Nephron progenitor cell (in vitro differentiated cells): ENCODE results near the gene NAALADL2.
"Not testable (repeated sequence)": the region's sequence is repeated elsewhere in the genome, so short reads cannot be mapped to it uniquely, and the experiment has no call there.

ENCODE experiments used
- DNase-seq: peaks from one replicate; pipeline ENCODE4 v3.0.0; 2021
- H3K27ac Mint-ChIP-seq: 2 replicates; pipeline ENCODE4 v1.8.0; 2021; ENCODE audit warnings: mild to moderate bottlenecking, moderate library complexity, mixed read lengths
- H3K27me3 Mint-ChIP-seq: 2 replicates; pipeline ENCODE4 v1.8.0; 2021; ENCODE audit warnings: mild to moderate bottlenecking, low read depth, mixed read lengths; ENCODE audit not compliant: poor library complexity
- H3K36me3 Mint-ChIP-seq: 2 replicates; pipeline ENCODE4 v1.8.0; 2021; ENCODE audit warnings: low read depth, mixed read lengths
- H3K4me1 Mint-ChIP-seq: 2 replicates; pipeline ENCODE4 v1.8.0; 2021; ENCODE audit warnings: mixed read lengths
- H3K4me3 Mint-ChIP-seq: 2 replicates; pipeline ENCODE4 v1.8.0; 2021; ENCODE audit warnings: mild to moderate bottlenecking, moderate library complexity, mixed read lengths
- H3K9me3 Mint-ChIP-seq: 2 replicates; pipeline ENCODE4 v1.8.0; 2021; ENCODE audit warnings: mild to moderate bottlenecking, moderate library complexity, mixed read lengths
- CTCF ChIP-seq: fragments of 200-600 bp; sonication (generic); IDR thresholded peaks from 2 replicates; pipeline ENCODE4 v1.5.0; 2021; ENCODE audit warnings: antibody characterized with exemption

Gene NAALADL2

GRCh38 chr3:175068587-175068986 lies 209.5 kb downstream of the NAALADL2 start:
- H3K27me3 Mint-ChIP-seq = peaks cover 2% of the 10 kb centered on the region
- no peak overlapping the region for H3K4me3 Mint-ChIP-seq
- peaks cover 25% of the 10 kb centered on the region for H3K4me1 Mint-ChIP-seq
- H3K27ac Mint-ChIP-seq = no peak overlapping the region
- peaks cover 6% of the 10 kb centered on the region for H3K9me3 Mint-ChIP-seq
- no peaks in the 10 kb centered on the region for H3K36me3 Mint-ChIP-seq
- TF ChIP-seq CTCF = no peak
- no peak for DNase-seq

- no peak overlapping the region for H3K27ac Mint-ChIP-seq
These were observed 211.8 kb downstream of the NAALADL2 start for GRCh38 chr3:175070946-175071345.

GRCh38 chr3:175073219-175073905 lies 214.2 kb downstream of the NAALADL2 start:
- H3K4me3 Mint-ChIP-seq = no peak overlapping the region
- peak overlapping the region; percentile 38 for H3K27ac Mint-ChIP-seq
- H3K9me3 Mint-ChIP-seq = peaks cover 3% of the 10 kb centered on the region
- no peaks in the 10 kb centered on the region for H3K36me3 Mint-ChIP-seq
- no peak for DNase-seq
- no peaks in the 10 kb centered on the region for H3K27me3 Mint-ChIP-seq
- H3K4me1 Mint-ChIP-seq = peaks cover 8% of the 10 kb centered on the region
- TF ChIP-seq CTCF = no peak

More at GRCh38 chr3:175070946-175071345, 211.8 kb downstream of the NAALADL2 start:
- peaks cover 8% of the 10 kb centered on the region for H3K4me1 Mint-ChIP-seq
- H3K9me3 Mint-ChIP-seq = peaks cover 6% of the 10 kb centered on the region
- TF ChIP-seq CTCF = no peak
- H3K4me3 Mint-ChIP-seq = no peak overlapping the region
- H3K27me3 Mint-ChIP-seq = no peaks in the 10 kb centered on the region
- DNase-seq = no peak
- no peaks in the 10 kb centered on the region for H3K36me3 Mint-ChIP-seq

- Mint-ChIP-seq H3K9me3 (no peaks in the 10 kb centered on the region), H3K4me1 (peaks cover 8% of the 10 kb centered on the region), H3K27me3 (no peaks in the 10 kb centered on the region), H3K36me3 (no peaks in the 10 kb centered on the region), H3K4me3 (no peak overlapping the region), H3K27ac (no peak overlapping the region)
- TF ChIP-seq CTCF = no peak
- no peak for DNase-seq
These were observed 216.1 kb downstream of the NAALADL2 start for GRCh38 chr3:175075269-175075668.

- no peaks in the 10 kb centered on the region for H3K27me3 Mint-ChIP-seq
- no peak for DNase-seq
- no peaks in the 10 kb centered on the region for H3K36me3 Mint-ChIP-seq
- H3K9me3 Mint-ChIP-seq = no peaks in the 10 kb centered on the region
- H3K27ac Mint-ChIP-seq = no peak overlapping the region
- no peaks in the 10 kb centered on the region for H3K4me1 Mint-ChIP-seq
- no peak overlapping the region for H3K4me3 Mint-ChIP-seq
- TF ChIP-seq CTCF = no peak
These were observed 218.1 kb downstream of the NAALADL2 start for GRCh38 chr3:175077216-175077615.

GRCh38 chr3:175082631-175083030 lies 223.5 kb downstream of the NAALADL2 start:
- DNase-seq = no peak
- TF ChIP-seq CTCF = no peak
- peaks cover 3% of the 10 kb centered on the region for H3K27me3 Mint-ChIP-seq
- no peaks in the 10 kb centered on the region for H3K9me3 Mint-ChIP-seq
- no peak overlapping the region for H3K27ac Mint-ChIP-seq
- no peaks in the 10 kb centered on the region for H3K4me1 Mint-ChIP-seq
- H3K36me3 Mint-ChIP-seq = no peaks in the 10 kb centered on the region
- no peak overlapping the region for H3K4me3 Mint-ChIP-seq

- not testable (repeated sequence) for H3K4me3 Mint-ChIP-seq, H3K27ac Mint-ChIP-seq, H3K27me3 Mint-ChIP-seq, DNase-seq, H3K4me1 Mint-ChIP-seq, H3K9me3 Mint-ChIP-seq, H3K36me3 Mint-ChIP-seq
These were observed 228.0 kb downstream of the NAALADL2 start for GRCh38 chr3:175087128-175087527.
